OCI-M1 (cell line): ENCODE measurements around the gene MAPK8.

Source experiments
- DNase-seq: peaks from one replicate; lab custom pipeline; 2025; lab: John Stamatoyannopoulos, UW

MAPK8 gene

GRCh38 chr10:48384699-48384982, 78.2 kb downstream of the MAPK8 start:
- no peak for DNase-seq

- peak; percentile 24 for DNase-seq
Observed at GRCh38 chr10:48389272-48389671, 82.8 kb downstream of the MAPK8 start.

GRCh38 chr10:48389846-48390557, 83.5 kb downstream of the MAPK8 start:
- no peak for DNase-seq

GRCh38 chr10:48390558-48390871, 84.0 kb downstream of the MAPK8 start:
- no peak for DNase-seq

- peak; percentile 38 for DNase-seq
Observed at GRCh38 chr10:48390933-48391845, 84.7 kb downstream of the MAPK8 start.

GRCh38 chr10:48391994-48392393, 85.5 kb downstream of the MAPK8 start:
- DNase-seq = no peak

- no peak for DNase-seq
Observed at GRCh38 chr10:48398261-48398660, 91.8 kb downstream of the MAPK8 start.

- no peak for DNase-seq
Observed at GRCh38 chr10:48399056-48399541, 92.6 kb downstream of the MAPK8 start.

- DNase-seq = no peak
Observed at GRCh38 chr10:48399551-48399950, 93.1 kb downstream of the MAPK8 start.

GRCh38 chr10:48400129-48400849, 93.8 kb downstream of the MAPK8 start:
- no peak for DNase-seq

- DNase-seq = no peak
Observed at GRCh38 chr10:48400850-48401220, 94.4 kb downstream of the MAPK8 start.

- DNase-seq = no peak
Observed at GRCh38 chr10:48404646-48405045, 98.2 kb downstream of the MAPK8 start.

- peak; percentile 86 for DNase-seq
Observed at GRCh38 chr10:48406204-48406603, 99.7 kb downstream of the MAPK8 start.

GRCh38 chr10:48406658-48407057, 100.2 kb downstream of the MAPK8 start:
- no peak for DNase-seq

- DNase-seq = no peak
Observed at GRCh38 chr10:48410503-48410902, 104.0 kb downstream of the MAPK8 start.

- DNase-seq = no peak
Observed at GRCh38 chr10:48411510-48411909, 105.0 kb downstream of the MAPK8 start.

GRCh38 chr10:48412081-48412480, 105.6 kb downstream of the MAPK8 start:
- DNase-seq = peak; percentile 19

GRCh38 chr10:48412933-48413332, 106.5 kb downstream of the MAPK8 start:
- DNase-seq = no peak

- no peak for DNase-seq
Observed at GRCh38 chr10:48414160-48414559, 107.7 kb downstream of the MAPK8 start.

- no peak for DNase-seq
Observed at GRCh38 chr10:48414778-48415177, 108.3 kb downstream of the MAPK8 start.

GRCh38 chr10:48416584-48417232, 110.2 kb downstream of the MAPK8 start:
- peak; percentile 49 for DNase-seq

- no peak for DNase-seq
Observed at GRCh38 chr10:48417374-48417773, 110.9 kb downstream of the MAPK8 start.
